Left colon (tissue), 2 donors: ENCODE results near the gene CCDC175. TPM values are rescaled to one million over a fixed set of nuclear protein-coding genes. Genes with fewer than 3 reads are reported as not detected.

ENCODE experiments used
- ATAC-seq: fragments of 200-7000 bp; cut with Tn5 transposase; one replicate; pipeline ENCODE4 v1.9.1; 2020; ENCODE audit warnings: mild to moderate bottlenecking, moderate library complexity
- DNase-seq, 2 donors: peaks; one replicate each; pipeline ENCODE4 v3.0.0-alpha.2; 2020
- intact Hi-C, 2 donors: fragments of 100-400 bp; cut with DNase I in 1 of 2; cut with micrococcal nuclease in 1 of 2; formaldehyde crosslinking; loops; one replicate each; pipeline versions ENCODE4 v1.11.2 to v1.14.0; 2022; cut with DNase I, micrococcal nuclease
- long read RNA-seq: library from polyadenylated mRNA; unstranded; transcript quantifications from one replicate; pipeline ENCODE4 v2.0.0, GENCODE V29; 2021
- total RNA-seq, 2 donors: library from RNA; stranded (reverse); fragmentation: NEBNext Ultra II Directional; extraction: Animal tissue kit (Norgen Biotek cat#: 25700); gene quantifications; one replicate each; pipeline ENCODE4 v1.2.1, GENCODE V29; 2021
- donor health status: DM: no; HTN: no; CAD: no.
- donor health status: DM: yes; HTN: yes; CAD: no.

Gene CCDC175
- under 1 TPM; 0.42 to 0.79 TPM for total RNA-seq
- long read RNA-seq, result 0 reads

DNA sequence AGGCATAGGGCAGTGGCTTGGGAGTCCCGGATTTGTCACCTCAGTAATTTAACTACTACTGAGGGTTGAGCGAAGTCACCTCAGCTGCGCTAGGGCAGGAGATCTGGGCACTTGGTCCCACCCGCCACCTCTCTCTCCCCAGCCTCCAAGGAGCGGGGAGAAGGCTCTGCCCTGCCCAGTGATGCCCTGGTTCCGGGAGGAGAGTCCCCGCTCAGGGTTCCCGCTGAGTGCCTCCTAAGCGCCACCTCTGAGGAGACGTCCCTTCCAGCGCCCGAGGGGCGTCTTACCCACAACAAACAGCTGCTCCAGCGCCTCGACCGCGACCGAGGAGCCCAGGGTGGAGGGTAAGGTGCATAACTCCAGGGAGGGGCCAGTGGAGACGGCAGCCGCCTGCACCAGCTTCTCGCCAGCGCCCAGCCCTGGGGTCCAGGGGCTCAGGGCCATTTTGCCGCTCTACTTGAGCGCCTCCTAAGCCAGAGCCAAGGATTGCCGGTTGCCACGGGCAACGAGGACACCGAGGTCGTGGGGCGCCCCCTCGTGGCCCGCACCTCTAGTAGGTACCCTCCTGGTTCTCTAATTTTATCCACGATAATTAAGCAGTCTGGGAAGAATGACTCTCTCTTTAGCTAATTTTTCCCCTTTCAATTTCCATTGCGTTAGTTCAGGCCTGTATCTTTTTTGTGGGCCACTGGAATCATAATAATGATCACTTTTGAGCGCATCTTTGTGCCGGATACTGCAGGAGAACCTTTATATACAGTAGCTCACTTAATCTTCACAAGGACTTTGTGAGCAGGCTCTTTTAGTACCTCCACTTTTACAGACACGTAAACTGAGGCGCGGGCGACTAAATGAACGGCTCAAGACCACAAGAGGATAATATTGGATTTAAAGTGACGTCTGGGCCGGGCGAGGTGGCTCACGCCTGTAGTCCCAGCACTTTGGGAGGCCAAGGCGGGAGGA lies at the start of gene CCDC175:
Gene CCDC175 (minus strand): TSS at position 481 of the 963 bp plus-strand sequence. CDS start 37 bp downstream, at position 444.
- intact Hi-C loops, result no loop called here
- peak; percentile 99 for ATAC-seq

DNA sequence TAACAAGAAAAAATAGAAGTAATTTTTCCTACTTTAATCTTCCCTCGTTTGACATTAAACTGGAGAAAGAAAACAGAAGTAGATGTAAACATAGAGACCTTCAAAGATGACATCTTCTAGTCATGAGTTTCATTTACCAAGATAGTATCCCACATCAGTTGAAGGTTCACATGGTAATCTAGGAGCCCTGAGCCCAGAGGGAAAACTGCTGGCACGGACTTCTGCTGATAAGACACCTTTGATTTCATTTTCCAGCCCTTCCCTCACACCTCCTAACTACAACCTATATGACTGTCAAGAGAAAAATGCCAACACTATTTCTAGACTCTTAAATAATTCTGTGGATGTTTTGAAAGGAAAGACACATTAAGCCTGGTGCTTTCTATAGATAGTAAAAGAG lies 46.0 kb upstream of the CCDC175 start:
- DNase-seq, result no peak
- intact Hi-C loops, result no loop called here
- ATAC-seq, result no peak

More for the DNA sequence above, at the start of gene CCDC175:
- DNase-seq, result peak; percentile 84 to 96

DNA sequence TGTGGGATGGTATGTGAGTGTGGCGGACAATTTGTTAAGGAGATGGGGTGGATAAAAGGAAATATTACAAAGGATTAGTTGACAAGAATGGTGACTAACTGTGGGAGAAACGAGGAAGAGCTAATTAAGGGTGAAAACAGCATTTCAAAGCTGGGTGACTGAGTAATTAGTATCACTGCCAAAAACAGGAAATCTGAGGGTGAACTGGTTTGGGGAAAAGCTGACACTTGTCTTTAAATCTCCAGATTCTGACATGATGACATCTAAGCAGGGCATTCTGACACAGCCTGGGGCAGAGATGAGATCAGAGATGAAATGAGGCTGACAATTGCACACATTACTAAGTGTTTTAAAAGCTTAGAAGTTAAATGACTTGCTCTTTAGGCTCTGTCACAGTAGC lies 42.4 kb upstream of the CCDC175 start:
- intact Hi-C loops, result no loop called here
- ATAC-seq (no peak), DNase-seq (no peak)

DNA sequence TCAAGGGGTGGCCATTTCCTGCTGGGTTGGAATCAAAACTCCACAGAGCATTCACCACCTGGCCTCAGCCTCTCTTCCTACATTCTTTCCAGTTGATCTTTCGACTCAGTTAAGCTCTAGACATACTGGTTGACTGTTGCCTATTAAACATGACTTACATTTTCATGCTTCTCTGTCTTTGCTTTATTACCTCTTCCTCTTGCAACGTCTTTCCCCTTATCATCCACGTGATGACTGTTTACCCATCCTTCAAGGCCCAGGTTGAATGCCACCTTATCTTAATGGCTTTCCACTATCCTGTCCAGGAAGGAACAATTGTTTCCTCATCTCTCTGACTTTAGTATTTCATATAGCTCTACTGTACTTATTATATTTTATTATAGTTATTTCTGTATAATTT lies 24.4 kb upstream of the CCDC175 start:
- DNase-seq, result peak in 1 of 2 donors; percentile 26
- ATAC-seq, result peak; percentile 96
- intact Hi-C loops, result no loop called here

DNA sequence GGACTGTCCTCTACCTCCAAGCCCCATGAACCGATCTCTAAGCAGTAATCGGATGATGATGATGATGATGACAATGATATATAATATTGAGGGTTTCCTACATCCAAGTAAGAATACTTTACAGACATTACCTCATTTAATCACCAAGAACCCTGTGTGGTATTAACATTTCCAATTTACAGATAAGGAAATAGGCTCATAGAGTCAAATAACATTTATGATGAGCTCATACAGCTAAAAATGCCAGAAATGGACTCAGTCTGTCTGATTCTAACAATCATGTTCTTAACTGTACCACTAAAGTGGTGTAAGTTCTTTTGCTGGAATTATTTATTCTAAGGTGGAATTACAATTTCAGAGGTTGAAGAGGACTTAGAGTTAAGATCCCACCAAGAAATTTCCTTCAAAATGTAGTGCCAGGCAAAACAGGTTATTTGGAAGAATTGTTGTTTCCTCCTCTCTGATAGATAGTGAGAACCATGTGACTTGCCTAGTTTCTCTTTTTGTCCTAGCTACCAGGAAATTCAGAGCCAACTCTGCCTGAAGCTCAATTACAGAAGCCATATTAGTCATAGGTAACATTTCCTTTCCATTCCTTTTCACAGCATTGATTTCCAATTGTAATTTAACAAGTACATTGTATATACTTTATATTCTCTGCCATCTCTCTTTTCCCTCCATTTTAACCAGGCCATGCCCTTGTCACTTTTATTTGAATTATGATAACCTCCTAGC lies 23.8 kb upstream of the CCDC175 start:
- ATAC-seq (peak; percentile 64), DNase-seq (no peak)

DNA sequence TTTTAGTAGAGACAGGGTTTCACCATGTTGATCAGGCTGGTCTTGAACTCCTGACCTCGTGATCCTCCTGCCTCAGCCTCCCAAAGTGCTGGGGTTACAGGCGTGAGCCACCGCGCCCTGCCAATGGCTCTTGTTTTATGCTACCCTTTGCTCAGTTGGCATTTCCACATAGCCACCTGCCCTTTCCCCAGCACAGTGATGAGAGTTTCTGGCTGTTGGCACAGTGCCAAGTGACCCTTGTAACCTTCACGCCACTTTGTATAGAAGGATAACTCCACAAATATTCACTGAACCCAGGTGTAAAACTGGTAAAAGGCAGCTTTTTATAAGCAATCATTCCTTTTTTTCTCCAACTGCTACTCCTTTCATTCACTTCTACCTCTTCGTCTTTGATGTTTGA lies 18.5 kb upstream of the CCDC175 start:
- intact Hi-C loops, result no loop called here
- DNase-seq (peak; percentile 57), ATAC-seq (peak; percentile 87)

More for the DNA sequence above, 23.8 kb upstream of the CCDC175 start:
- intact Hi-C loops, result no loop called here

DNA sequence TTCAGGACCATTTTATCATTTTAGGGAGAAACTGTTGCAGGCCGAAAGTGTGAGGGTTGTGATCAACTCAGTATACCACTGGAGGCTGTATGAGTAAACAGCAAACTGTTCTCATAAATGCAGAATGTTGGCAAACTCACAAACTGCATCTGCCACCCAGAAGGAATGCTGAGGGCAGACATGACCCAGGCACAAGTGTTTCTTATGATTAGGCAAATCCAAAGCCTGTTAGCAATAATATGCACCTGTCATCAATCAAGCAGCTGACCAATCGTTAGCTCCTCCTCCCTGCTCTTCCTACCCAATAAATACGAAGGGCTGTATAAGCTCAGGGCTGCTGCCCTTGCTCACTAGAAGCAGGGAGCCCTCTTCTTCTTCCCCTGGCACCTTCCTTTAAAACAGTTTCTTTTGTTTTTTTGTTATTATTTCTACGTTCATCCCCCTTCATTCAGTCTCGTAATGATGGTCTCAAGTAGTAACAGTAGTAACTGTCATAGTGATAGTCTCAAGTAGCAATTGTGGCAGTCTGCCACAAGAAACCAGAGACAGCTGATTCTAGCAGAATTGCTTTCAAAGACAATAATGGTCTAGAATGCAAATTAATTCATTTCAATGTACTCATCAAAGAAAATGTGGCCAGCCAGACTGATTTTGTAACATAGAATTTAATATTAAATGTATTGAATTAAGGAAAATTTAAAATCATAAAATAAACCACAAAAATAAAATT lies 15.2 kb upstream of the CCDC175 start:
- intact Hi-C loops, result no loop called here
- no peak for DNase-seq
- no peak for ATAC-seq

DNA sequence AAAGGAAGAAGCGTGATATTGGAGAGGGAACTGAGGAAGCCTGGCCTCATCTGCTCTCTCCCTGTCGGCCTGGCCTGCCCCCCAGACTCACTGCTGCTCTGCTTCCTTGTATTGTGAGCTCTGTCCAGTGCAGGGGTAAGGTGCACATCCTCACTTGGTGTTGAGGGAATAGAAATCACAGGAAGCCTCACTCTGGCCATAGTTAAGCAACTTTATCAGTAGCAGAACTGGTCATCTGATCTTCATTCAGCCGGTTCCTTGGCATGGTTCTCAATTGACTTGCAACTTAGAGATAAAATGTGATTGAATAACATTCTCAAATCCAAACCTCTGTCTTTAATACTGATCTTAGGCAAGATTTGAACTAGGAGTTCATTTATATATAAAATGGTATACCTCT lies 11.5 kb upstream of the CCDC175 start:
- DNase-seq (no peak), ATAC-seq (no peak)
- intact Hi-C loops, result no loop called here

DNA sequence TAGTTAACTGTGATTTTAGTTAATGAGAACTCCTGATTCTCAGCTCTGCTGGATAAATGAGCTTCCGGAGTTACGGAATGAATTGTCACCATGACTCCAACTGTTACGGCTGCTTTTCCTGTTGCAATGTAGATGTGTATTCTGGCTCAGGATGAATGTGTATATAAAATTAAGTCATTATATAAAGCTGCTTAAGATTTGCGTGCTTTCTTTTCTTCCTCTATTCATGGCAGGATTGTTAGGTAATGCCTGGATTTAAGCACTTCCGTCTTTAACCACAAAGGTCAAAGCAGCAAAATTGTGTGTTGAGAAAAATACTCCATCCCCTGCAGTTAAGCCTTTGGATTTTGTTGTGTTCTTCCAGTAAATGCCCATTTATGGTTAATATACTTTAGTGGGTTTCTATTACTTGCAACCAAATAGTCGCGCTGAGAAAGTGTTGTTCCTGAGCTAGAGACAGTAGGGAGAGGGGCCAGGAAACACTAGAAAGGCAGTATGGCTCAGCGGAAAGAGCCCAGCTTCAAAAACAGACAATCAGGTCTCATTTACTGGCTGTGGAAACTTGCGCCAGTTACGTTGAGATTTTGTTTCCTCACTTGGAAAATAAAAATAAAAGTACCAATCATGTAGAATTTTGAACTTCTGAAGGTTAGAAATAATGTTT lies 9.4 kb upstream of the CCDC175 start:
- ATAC-seq (no peak), DNase-seq (no peak)
- intact Hi-C loops, result no loop called here

DNA sequence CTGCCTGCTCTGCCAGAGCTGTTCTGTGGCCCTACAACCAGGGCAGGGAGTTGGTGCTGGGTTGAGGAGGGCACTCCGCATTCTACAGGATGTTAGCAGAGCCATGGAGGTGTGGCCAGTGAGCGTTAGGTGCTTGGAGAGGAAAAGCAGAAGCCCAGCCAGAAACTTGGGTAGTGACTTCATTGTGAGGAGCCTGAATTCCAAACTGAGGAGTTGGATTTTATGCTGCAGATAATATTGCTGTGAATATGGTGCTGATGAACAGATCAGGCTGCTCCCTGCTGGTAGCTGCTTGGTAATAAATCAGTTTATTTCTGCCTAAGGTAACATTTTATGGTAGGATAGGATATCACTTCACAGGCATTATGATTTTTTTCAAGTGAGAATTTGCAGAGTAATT lies 7.1 kb upstream of the CCDC175 start:
- intact Hi-C loops, result no loop called here
- no peak for DNase-seq
- ATAC-seq, result no peak

DNA sequence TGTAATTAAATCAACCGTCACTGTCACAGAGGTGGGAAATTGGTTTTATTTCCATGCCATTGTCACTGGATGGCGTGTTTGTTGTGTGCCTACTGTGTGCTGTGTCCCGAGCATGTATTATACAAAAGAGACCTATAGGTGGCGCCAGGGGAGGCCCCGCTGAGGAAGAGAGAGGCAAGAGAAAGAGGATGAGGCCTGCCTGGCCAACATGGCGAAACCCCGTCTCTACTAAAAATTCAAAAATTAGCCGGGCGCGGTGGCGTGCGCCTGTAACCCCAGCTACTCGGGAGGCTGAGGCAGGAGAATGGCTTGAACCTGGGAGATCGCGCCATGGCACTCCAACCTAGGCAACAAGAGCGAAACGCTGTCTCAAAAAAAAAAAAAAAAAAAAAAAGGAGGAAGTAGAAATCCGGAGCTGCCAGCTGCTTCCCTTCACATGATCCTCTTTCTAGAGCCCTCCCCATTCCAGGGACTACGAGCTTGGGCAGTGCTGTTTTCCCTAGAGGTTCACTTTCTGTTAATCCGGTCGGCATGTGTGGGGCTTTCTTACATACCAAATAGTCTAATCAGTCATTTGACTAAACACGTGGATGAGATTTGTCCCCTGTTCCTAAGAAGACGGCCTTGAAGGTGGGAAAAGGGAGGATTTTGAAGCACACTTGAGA lies 6.4 kb upstream of the CCDC175 start:
- ATAC-seq, result no peak
- intact Hi-C loops, result no loop called here
- no peak for DNase-seq

DNA sequence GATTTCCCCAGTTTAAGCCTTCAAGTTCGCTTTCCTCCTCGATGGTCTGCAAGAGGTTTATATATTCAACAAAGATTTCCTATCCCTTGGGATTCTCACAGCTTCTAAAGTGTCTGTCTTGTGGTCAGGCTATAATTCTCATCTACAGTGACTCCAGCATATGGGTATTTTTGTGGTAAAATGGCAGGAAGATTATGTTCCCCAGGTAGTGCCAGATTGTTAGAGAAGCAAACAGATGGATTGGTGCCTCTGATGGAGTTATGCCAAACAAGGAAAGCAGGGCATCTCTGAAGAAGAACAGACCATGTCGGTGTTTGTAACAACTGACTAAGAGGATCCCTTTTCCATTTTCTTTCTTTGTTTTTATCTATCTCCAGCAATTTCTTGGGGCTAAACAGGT lies 5.5 kb upstream of the CCDC175 start:
- intact Hi-C loops, result no loop called here
- ATAC-seq (no peak), DNase-seq (no peak)

DNA sequence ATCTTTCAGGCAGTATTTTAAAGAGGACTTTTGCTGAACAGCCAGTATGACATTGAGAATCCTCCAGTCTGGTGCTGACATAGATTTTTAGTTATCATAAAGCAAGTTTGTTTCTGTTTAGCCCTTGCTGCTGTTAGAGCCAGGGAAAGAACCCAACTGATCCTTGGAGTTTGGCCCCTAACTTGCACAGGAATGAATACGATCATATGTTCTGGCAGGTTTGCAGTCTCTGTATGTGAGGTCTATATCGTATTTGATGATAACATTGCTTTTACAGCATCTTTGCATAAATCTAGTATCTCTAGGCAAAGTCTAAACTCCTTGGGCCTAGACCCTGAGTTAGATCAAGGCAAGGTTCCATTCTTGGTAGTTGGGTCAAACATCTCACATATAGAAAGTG lies 4.3 kb upstream of the CCDC175 start:
- intact Hi-C loops, result no loop called here
- DNase-seq, result no peak
- no peak for ATAC-seq

DNA sequence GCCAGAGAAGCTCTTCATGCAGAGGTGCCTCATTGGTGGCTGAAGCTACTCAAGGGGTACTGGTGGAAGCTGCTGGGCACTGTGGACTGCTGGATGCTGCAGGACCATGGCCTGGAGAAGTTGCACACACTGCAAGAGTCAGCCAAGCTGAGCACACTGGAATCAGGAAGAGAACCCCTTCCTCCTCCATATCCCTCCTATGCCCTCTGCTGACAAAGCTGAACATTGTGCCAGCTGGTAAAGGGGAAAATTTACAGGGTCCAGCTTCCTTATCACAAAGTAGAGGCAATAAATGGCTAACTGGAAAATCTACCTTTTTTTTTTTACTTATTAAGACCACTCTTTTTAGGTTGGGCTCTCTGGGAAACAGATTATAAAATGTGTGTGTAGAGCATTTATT lies 6.5 kb downstream of the CCDC175 start:
- no peak for DNase-seq

DNA sequence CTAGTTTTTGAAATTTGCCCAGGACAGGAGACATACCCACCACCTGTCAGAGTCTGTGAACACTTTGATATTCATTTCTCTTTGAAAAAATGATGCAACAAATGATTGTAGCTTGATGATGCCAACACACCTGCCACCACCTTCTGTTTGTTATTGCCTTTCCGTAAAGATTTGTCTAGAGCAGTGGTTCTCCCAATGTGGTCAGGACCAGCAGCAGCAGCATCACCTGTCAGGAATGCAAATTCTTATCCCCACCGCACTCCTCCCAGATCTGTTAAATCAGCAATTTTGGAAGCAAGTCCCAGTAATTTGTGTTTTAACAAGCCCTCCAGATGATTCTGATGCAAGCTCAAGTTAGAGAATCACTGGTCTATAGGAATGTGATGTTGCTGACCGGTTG lies 9.9 kb downstream of the CCDC175 start:
- ATAC-seq, result no peak
- intact Hi-C loops, result no loop called here
- DNase-seq, result no peak

More for the DNA sequence above, 6.5 kb downstream of the CCDC175 start:
- peak; percentile 63 for ATAC-seq
- intact Hi-C loops, result no loop called here

DNA sequence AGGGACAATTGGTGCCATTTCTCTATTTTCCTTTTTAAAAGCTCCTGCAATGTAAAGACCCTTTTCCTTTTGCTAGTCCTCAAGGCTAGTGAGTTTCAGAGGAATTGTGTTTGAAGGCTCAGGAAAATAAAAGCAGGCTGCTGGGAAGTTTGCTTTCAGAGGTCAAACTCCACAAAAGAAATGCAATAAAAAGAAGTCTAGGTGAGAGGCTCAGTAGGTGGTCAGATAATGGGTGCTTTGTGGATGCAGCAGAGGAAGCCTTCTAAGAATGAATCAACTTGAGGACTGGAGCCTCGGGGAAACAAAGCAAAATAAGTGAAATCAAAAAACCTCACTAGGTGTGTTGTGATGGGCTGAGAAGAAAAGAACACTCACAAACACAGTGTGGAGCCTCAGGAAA lies 10.3 kb downstream of the CCDC175 start:
- DNase-seq (no peak), ATAC-seq (peak; percentile 72)
- intact Hi-C loops, result no loop called here

DNA sequence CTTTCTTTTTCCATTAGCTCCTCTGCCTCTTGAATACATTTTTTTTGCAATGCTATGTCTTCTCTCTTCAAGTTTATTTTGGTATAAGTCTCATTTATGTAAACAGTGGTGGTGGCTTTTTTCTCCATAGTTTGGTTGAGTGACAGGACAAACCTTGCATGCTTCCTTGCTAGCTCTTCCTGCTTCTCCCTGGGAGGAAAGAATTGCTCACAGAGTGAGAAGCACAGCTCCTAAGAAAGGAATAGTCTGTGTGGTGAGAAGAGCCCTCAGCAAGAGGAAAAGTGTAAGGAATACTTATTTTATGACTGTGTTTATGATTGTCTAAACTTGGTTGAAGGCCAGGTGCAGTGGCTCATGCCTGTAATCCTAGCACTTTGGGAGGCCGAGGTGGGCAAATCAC lies 11.5 kb downstream of the CCDC175 start:
- intact Hi-C loops, result no loop called here
- DNase-seq, result no peak
- peak; percentile 83 for ATAC-seq

DNA sequence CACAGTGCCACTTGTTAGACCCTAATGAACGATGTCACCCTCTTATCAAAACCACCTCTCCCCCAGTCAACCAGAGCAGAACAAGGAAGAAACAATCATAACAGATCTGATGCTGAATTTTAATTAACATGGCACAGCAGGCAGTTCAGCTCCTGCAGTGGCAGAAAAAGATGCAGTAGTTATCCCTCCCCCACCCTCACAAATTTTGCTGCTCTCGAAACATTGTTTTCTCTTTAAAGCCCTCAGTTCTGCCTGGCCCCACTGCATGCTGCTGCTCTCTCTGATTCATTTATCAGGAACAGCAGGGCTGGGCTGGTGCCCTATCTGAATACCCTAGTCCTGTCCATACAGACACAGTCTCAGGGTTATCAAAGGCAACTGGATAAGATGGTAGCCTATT lies 12.2 kb downstream of the CCDC175 start:
- ATAC-seq (peak; percentile 19), DNase-seq (no peak)
- intact Hi-C loops, result no loop called here
